Heart left ventricle (tissue), 16 donors: Measurements from ENCODE around the gene HIGD1B. TPM values are rescaled to one million over a fixed set of nuclear protein-coding genes. Genes with fewer than 3 reads are reported as not detected.

ENCODE experiments used
- ATAC-seq, 4 donors: fragments of 200-7000 bp; cut with Tn5 transposase; one replicate each; pipeline ENCODE4 v1.9.1; 2020 to 2022; ENCODE audit warnings: moderate library complexity in 4 of 4, mild to moderate bottlenecking in 3 of 4, moderate number of reproducible peaks in 1 of 4
- DNase-seq, 5 donors: peaks; one replicate each; pipeline ENCODE4 v3.0.0-alpha.2; 2020
- H3K27ac ChIP-seq, 12 donors: fragments of 200-600 bp; sonication (generic) in 4 of 12; one replicate each; pipeline versions ENCODE4 v1.5.0 to v1.8.0; 2016 to 2022; ENCODE audit warnings: mild to moderate bottlenecking in 2 of 12
- H3K27me3 ChIP-seq, 9 donors: fragments of 200-600 bp; sonication (generic) in 2 of 9; one replicate each; pipeline versions ENCODE4 v1.5.1 to v1.8.0; 2016 to 2022; ENCODE audit warnings: mild to moderate bottlenecking in 3 of 9
- H3K36me3 ChIP-seq, 9 donors: fragments of 200-600 bp; sonication (generic) in 2 of 9; one replicate each; pipeline versions ENCODE4 v1.5.0 to v1.8.0; 2018 to 2022; ENCODE audit warnings: mild to moderate bottlenecking in 2 of 9
- H3K4me1 ChIP-seq, 12 donors: fragments of 200-600 bp; sonication (generic) in 4 of 12; one replicate each; pipeline versions ENCODE4 v1.5.0 to v1.8.0; 2016 to 2022; ENCODE audit warnings: mild to moderate bottlenecking in 3 of 12
- H3K4me3 ChIP-seq, 12 donors: fragments of 200-600 bp; sonication (generic) in 4 of 12; one replicate each; pipeline versions ENCODE4 v1.5.0 to v1.8.0; 2017 to 2022; ENCODE audit warnings: mild to moderate bottlenecking in 9 of 12, moderate library complexity in 4 of 12
- H3K9me3 ChIP-seq, 12 donors: fragments of 200-600 bp; sonication (generic) in 4 of 12; one replicate each; pipeline versions ENCODE4 v1.5.0 to v1.8.0; 2016 to 2022; ENCODE audit warnings: mild to moderate bottlenecking in 1 of 12
- CTCF ChIP-seq, 12 donors: fragments of 200-600 bp; sonication (generic) in 4 of 12; IDR thresholded peaks; one replicate each; pipeline versions ENCODE4 v1.5.0 to v1.8.0; 2018 to 2022; ENCODE audit warnings: antibody characterized with exemption in 12 of 12, mild to moderate bottlenecking in 5 of 12
- POLR2A ChIP-seq, 2 donors: fragments of 450-650 bp; IDR thresholded peaks; one replicate each; pipeline ENCODE4 v1.6.1; 2017; ENCODE audit warnings: antibody characterized with exemption in 2 of 2, mild to moderate bottlenecking in 2 of 2, moderate library complexity in 2 of 2
- WGBS, 4 donors: extraction: QIAGEN DNeasy Blood & Tissue Kit in 2 of 4; methylation state at CpG; one replicate each; pipeline versions ENCODE4 v1.1.5 to v1.1.7; 2013 to 2018; 5-methylcytosine and 5-hydroxymethylcytosine counted together
- intact Hi-C, 10 donors: fragments of 100-400 bp; cut with DNase I; formaldehyde crosslinking; loops; one replicate each; pipeline versions ENCODE4 v1.11.1 to v1.14.2; 2022
- polyA plus RNA-seq, 2 donors: library from polyadenylated mRNA; stranded (reverse); fragments of 200-250 nt; gene quantifications; one replicate each; pipeline ENCODE4 v1.2.3, GENCODE V29; 2013
- total RNA-seq, 9 donors: library from RNA; depleted of rRNA in 2 of 9; stranded (reverse); fragments of >200 nt in 2 of 9; fragmentation: NEBNext Ultra II Directional in 3 of 9; extraction: Animal tissue kit (Norgen Biotek cat#: 25700) in 3 of 9; gene quantifications; one replicate each; pipeline versions ENCODE4 v1.1.0 to v1.2.4, GENCODE V29; 2016 to 2023
- donor health status: ischemic (EF 13 %, LVEDD 7.1; RV severe dilation, severe dysfunction).
- donor health status: healthy with polysubstance abuse.
- donor health status: DM: no; HTN: yes; CAD: no.
- donor health status: DM: no; HTN: no; CAD: no.
- donor health status: ischemic (EF 25% LVEDD 6.9; RV normal size, moderate dysfunction).
- donor health status: ischemic (EF 25% LVEDD 5.7; RV mildly dilated, moderate dysfunction).
- donor health status: healthy.
- donor health status: DM: yes; HTN: yes; CAD: no.
- donor health status: ischemic (EF 35%, LVEDD 5.7; RV mildly dilated, moderate dysfunction).
- donor health status: nonischemic (EF 11% LVEDD 7.7; RV severe dilation, severe dysfunction).
- donor health status: DM: yes; HTN: yes; CAD: no.
- donor health status: PGD.
- donor health status: ischemic (EF 29% LVEDD 5.4; RV normal size, mild dysfunction).
- donor health status: nonischemic (EF 23%, LVEDD 6.1; RV moderate dilation, normal function).

HIGD1B gene
- total and polyA plus RNA-seq, 11 donors = 4.3 to 30.9 (median 13.5) TPM

DNA sequence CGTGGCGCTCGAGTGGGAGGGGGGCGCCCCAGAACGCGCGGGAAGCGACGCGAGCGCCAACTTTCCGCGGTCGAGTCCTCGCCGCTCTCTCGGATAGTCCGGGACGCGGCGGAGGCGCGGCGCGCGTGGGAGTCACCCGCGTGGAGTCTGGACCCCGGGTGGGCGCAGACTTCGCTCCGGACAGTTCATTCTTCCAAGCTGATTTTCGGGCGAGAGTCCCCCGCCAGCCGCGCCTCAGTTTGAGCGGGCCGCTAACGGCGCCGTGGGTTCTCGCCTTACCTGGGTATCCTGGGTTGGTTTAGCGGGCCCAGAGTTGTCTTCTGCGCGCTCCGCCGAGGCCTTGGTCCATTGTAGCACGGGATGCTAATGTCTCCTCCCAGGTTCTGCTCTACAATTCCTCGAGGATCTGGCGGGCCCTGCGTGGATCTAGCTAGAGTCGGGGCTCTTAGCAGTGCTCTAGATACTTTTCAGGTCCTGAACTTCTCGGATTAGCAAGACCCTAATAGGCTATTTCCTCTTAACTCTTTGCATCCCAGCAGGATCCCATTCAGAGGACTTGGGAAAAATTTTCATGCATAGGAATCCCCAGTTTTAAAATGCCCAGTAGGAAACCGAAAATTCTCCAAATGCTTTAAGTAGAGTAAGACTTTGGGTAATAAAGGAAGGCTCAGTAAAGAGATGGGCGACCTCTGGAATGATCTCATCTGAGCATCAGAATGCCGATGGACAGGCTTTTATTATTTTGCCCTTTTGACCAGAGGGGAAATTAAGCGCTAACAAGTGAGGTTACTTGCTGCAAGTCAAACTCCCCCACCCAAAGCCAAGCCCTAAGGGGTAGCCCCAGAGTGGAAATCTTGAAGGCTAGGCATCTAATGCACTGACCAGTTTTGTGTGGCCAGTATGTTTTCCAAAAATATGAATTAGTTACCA, 17.1 kb upstream of the HIGD1B start:
- H3K4me3 ChIP-seq = peak overlapping the region; percentile 63 to 91 (median 76)

GRCh38 chr17:44831371-44831770, 16.3 kb upstream of the HIGD1B start:
- DNase-seq (no peak), ATAC-seq (peak in 1 of 4 donors; percentile 15)
- H3K27me3 ChIP-seq = peaks cover 0 to 57% (median 4%) of the 10 kb centered on the region in 9 donors
- 68 to 80% (median 75%) methylated on average over 12 of the region's 12 CpGs for WGBS, 4 donors
- no peaks in the 10 kb centered on the region for H3K36me3 ChIP-seq
- H3K4me1 ChIP-seq = peaks cover 0 to 28% (median 10%) of the 10 kb centered on the region in 12 donors
- peak overlapping the region in 8 of 12 donors; percentile 86 to 96 (median 90) for H3K27ac ChIP-seq
- H3K9me3 ChIP-seq = no peaks in the 10 kb centered on the region
- H3K4me3 ChIP-seq = peak overlapping the region in 7 of 12 donors; percentile 71 to 91 (median 76)
- no peak for TF ChIP-seq CTCF (IDR thresholded peaks at IDR 0.05)
- TF ChIP-seq POLR2A (IDR thresholded peaks at IDR 0.05) = no peak
- intact Hi-C loops = loop anchor here in 6 of 10 donors (2.0 to 5.0 kb wide), 6 partner anchors 33 to 54 kb away; no protein-coding TSS in a partner anchor

More for the DNA sequence above, 17.1 kb upstream of the HIGD1B start:
- 4 to 6% (median 5%) methylated on average over 45 to 58 of the region's 58 CpGs for WGBS, 4 donors
- ATAC-seq (peak; percentile 46 to 71 (median 54)), DNase-seq (peak in 3 of 5 donors; percentile 19 to 33 (median 30))
- Histone ChIP-seq H3K27ac (peak overlapping the region; percentile 71 to 96 (median 90)), H3K36me3 (no peaks in the 10 kb centered on the region), H3K9me3 (no peaks in the 10 kb centered on the region), H3K4me1 (peaks cover 0 to 28% (median 10%) of the 10 kb centered on the region in 12 donors), H3K27me3 (peaks cover 0 to 63% (median 4%) of the 10 kb centered on the region in 9 donors)
- TF ChIP-seq CTCF (IDR thresholded peaks at IDR 0.05) = no peak
- TF ChIP-seq POLR2A (IDR thresholded peaks at IDR 0.05) = peak in 1 of 2 donors; percentile 2
- intact Hi-C loops = loop anchor here in 6 of 10 donors (2.0 to 5.0 kb wide), 6 partner anchors 34 to 53 kb away; no protein-coding TSS in a partner anchor

DNA sequence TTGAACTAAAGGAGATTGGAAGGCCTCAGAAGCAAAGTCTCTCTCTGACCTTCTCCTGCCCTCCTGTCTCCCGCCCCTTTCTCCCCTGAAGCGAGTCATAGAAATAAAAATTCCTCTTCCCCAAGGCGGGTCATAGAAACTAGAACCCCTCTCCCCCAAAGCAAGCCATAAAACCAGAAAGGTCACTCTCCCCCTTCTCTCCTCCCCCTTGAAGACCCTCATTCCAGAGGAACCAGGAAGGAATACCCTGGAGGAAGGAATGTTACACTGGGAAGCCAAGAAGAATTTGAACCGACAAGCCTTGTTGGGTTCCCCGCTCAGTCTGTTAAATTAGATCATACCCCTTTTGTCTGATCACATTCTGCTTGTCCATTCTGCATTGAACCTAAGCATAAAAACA, 14.9 kb upstream of the HIGD1B start:
- peaks cover 0 to 28% (median 7%) of the 10 kb centered on the region in 12 donors for H3K4me1 ChIP-seq
- H3K27me3 ChIP-seq = peaks cover 0 to 42% (median 0%) of the 10 kb centered on the region in 9 donors
- H3K36me3 ChIP-seq = no peaks in the 10 kb centered on the region
- intact Hi-C loops = loop anchor here in 2 of 10 donors (5.0 kb wide), 2 partner anchors 34 to 56 kb away; no protein-coding TSS in a partner anchor
- no peak for DNase-seq
- no peak overlapping the region for H3K27ac ChIP-seq
- no peaks in the 10 kb centered on the region for H3K9me3 ChIP-seq
- no peak for ATAC-seq
- TF ChIP-seq POLR2A (IDR thresholded peaks at IDR 0.05) (no peak), CTCF (IDR thresholded peaks at IDR 0.05) (no peak)
- 81 to 86% (median 84%) methylated on average over 5 of the region's 5 CpGs for WGBS, 4 donors
- H3K4me3 ChIP-seq = no peak overlapping the region

DNA sequence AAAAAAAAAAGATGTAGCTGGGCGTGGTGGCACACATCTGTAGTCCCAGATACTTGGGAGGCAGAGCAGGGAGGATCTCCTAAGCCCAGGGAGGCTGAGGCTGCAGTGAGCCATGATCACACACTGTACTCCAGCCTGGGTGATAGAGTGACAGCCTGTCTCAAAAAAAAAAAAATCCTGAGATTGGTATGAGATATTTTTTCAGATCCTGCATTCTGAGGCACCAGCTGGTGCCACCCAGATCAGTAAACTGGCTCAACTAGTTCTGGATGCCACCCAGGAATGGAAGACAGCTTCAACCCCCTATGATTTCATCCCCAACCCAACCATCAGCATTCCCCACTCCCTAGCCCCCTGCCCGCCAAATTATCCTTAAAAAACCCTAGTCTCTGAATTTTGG, 10.5 kb upstream of the HIGD1B start:
- Histone ChIP-seq H3K36me3 (no peaks in the 10 kb centered on the region), H3K27me3 (peaks cover 0 to 5% (median 0%) of the 10 kb centered on the region in 9 donors), H3K4me3 (no peak overlapping the region), H3K27ac (no peak overlapping the region), H3K9me3 (no peaks in the 10 kb centered on the region), H3K4me1 (peaks cover 0 to 3% (median 0%) of the 10 kb centered on the region in 12 donors)
- DNase-seq (no peak), ATAC-seq (no peak)
- WGBS, 4 donors = 52 to 87% (median 73%) methylated on average over 2 of the region's 2 CpGs
- intact Hi-C loops = no loop called here
- no peak for TF ChIP-seq CTCF (IDR thresholded peaks at IDR 0.05)
- TF ChIP-seq POLR2A (IDR thresholded peaks at IDR 0.05) = no peak
